ENCODE measurements around the gene FNIP1.
"Not testable (repeated sequence)": the region's sequence is repeated elsewhere in the genome, so short reads cannot be mapped to it uniquely, and the experiment has no call there.

The FNIP1 gene

DNA sequence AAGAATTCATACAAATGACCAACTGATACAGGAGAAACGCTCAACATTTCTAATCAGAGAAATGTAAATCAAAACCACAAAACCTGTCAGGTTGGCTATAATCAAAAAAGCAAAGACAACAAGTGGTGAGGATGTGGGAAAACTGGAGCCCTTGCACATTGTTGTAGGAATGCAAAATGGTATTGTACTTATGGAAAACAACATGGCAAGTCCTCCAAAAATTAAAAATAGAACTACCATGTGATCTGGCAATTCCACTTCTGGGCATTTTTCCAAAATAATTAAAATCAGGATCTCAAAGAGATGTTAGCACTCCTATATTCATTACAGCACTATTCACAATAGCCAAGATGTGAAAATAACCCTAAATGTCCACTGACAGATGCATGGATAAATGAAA, 76.1 kb downstream of the FNIP1 start:
- ChIA-PET POLR2A (no interaction called here), CTCF (no interaction called here)
- DNase-seq (ENCODE audit: extremely low spot score), result no peak

DNA sequence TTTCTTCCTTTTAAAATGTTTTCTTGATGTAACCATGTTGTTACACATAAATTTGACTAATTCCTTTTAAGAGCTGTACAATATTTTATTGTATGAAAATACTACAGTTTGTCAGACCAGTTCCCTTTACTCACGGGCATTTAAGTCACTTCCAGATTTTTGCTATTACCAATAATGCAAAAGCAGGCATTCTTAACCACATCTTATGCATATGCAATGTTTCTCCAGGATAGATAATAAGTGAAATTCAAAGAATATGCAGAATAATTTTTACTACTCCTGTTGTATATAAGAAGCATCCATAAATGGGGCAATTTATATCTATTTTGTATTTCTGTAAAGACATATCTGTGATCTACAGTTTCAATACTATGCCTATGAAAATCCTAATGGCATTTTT, 77.3 kb downstream of the FNIP1 start:
- ChIA-PET POLR2A (no interaction called here), CTCF (no interaction called here)
- TF ChIP-seq FOXM1 (IDR thresholded peaks at IDR 0.05; ENCODE audit: borderline replicate concordance) (no peak), CTBP1 (IDR thresholded peaks at IDR 0.05; ENCODE audit: borderline replicate concordance) (no peak), HDGF (IDR thresholded peaks at IDR 0.05; ENCODE audit: borderline replicate concordance) (no peak), ELF4 (IDR thresholded peaks at IDR 0.05) (no peak), TARDBP (IDR thresholded peaks at IDR 0.05) (no peak), ZNF384 (IDR thresholded peaks at IDR 0.05) (no peak), L3MBTL2 (conservative IDR thresholded peaks at IDR 0.05) (no peak), NFRKB (IDR thresholded peaks at IDR 0.05) (no peak), FOXK2 (IDR thresholded peaks at IDR 0.05) (no peak), ARNT (IDR thresholded peaks at IDR 0.05) (no peak), FOXA1 (IDR thresholded peaks at IDR 0.05) (no peak), SP1 (IDR thresholded peaks at IDR 0.05) (no peak), LEF1 (IDR thresholded peaks at IDR 0.05; ENCODE audit: borderline replicate concordance) (no peak), BHLHE40 (IDR thresholded peaks at IDR 0.05; ENCODE audit: borderline replicate concordance) (no peak), SUZ12 (IDR thresholded peaks at IDR 0.05) (no peak)
- TF ChIP-seq, protein P1, sequence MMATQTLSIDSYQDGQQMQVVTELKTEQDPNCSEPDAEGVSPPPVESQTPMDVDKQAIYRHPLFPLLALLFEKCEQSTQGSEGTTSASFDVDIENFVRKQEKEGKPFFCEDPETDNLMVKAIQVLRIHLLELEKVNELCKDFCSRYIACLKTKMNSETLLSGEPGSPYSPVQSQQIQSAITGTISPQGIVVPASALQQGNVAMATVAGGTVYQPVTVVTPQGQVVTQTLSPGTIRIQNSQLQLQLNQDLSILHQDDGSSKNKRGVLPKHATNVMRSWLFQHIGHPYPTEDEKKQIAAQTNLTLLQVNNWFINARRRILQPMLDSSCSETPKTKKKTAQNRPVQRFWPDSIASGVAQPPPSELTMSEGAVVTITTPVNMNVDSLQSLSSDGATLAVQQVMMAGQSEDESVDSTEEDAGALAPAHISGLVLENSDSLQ (IDR thresholded peaks at IDR 0.05), result no peak
- no peak for DNase-seq (ENCODE audit: extremely low spot score)

More for the DNA sequence above, 76.1 kb downstream of the FNIP1 start:
- TF ChIP-seq ARNT (IDR thresholded peaks at IDR 0.05) (no peak), SUZ12 (IDR thresholded peaks at IDR 0.05) (no peak), BHLHE40 (IDR thresholded peaks at IDR 0.05; ENCODE audit: borderline replicate concordance) (no peak), L3MBTL2 (conservative IDR thresholded peaks at IDR 0.05) (no peak), ELF4 (IDR thresholded peaks at IDR 0.05) (no peak), NFRKB (IDR thresholded peaks at IDR 0.05) (no peak), SP1 (IDR thresholded peaks at IDR 0.05) (no peak), FOXK2 (IDR thresholded peaks at IDR 0.05) (no peak), HDGF (IDR thresholded peaks at IDR 0.05; ENCODE audit: borderline replicate concordance) (no peak), TARDBP (IDR thresholded peaks at IDR 0.05) (no peak), FOXA1 (IDR thresholded peaks at IDR 0.05) (no peak), LEF1 (IDR thresholded peaks at IDR 0.05; ENCODE audit: borderline replicate concordance) (no peak), CTBP1 (IDR thresholded peaks at IDR 0.05; ENCODE audit: borderline replicate concordance) (no peak), FOXM1 (IDR thresholded peaks at IDR 0.05; ENCODE audit: borderline replicate concordance) (no peak), ZNF384 (IDR thresholded peaks at IDR 0.05) (no peak)
- TF ChIP-seq, protein P1 (IDR thresholded peaks at IDR 0.05), result no peak

DNA sequence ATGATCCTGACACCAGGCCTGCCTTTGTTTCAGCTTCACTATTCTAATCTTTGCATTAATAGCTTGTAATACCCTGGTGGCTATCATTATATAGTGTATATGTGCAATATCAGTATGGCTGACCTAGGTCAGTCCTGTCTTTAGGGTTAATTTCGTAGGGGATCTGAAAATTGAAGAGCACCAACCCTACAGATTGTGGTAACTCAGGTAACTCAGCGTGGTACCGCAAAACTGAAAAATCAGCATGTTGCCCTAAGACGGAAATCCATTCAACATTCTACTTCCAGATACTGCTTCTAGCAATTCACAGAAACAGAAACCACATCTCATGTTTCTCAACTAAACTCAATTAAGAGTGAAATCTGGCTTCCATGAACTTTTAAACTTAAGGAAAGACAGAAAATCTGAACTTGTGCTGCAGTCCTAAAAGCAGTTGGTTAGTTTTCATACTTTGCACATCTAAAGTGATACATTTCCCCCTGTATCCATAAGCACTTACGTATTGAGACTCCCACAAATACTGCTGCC, 78.3 kb downstream of the FNIP1 start:
- DNase-seq (ENCODE audit: extremely low spot score), result no peak
- ChIA-PET POLR2A (no interaction called here), CTCF (no interaction called here)
- no peak for TF ChIP-seq FOXM1 (IDR thresholded peaks at IDR 0.05; ENCODE audit: borderline replicate concordance)
- no peak for TF ChIP-seq SP1 (IDR thresholded peaks at IDR 0.05)
- TF ChIP-seq TARDBP (IDR thresholded peaks at IDR 0.05), result no peak
- no peak for TF ChIP-seq ZNF384 (IDR thresholded peaks at IDR 0.05)
- TF ChIP-seq, protein P1 (IDR thresholded peaks at IDR 0.05), result no peak
- TF ChIP-seq NFRKB (IDR thresholded peaks at IDR 0.05), result no peak
- TF ChIP-seq FOXA1 (IDR thresholded peaks at IDR 0.05), result no peak

DNA sequence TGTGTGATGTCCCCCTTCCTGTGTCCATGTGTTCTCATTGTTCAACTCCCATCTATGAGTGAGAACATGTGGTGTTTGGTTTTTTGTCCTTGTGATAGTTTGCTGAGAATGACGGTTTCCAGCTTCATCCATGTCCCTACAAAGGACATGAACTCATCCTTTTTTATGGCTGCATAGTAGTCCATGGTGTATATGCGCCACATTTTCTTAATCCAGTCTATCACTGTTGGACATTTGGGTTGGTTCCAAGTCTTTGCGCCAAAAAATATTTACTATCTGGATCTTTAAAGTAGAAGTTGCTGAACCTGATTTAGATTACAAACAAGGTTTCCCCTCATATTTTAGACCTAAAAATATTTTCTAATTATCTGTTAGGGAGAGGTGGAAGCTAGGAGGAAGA, 79.7 kb downstream of the FNIP1 start:
- POLR2A ChIA-PET; CTCF ChIA-PET; DNase-seq (ENCODE audit: extremely low spot score): not testable (repeated sequence)

DNA sequence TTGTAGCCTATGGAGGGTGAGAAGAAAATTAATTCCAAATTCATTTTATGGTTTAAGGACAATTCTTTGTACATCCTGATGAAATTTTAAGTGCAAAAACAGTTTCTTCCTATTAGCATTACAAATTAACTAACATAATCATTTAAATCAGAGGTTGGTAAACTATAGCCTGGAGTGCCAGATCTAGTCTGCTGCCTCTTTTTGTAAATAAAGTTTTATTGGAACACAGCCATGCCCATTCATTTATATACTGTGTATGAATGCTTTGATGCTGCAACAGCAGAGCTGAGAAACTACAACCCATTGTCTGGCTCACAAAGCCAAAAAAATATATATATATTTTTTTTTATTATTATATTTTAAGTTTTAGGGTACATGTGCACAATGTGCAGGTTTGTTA, 80.2 kb downstream of the FNIP1 start:
- TF ChIP-seq HDGF (IDR thresholded peaks at IDR 0.05; ENCODE audit: borderline replicate concordance) (no peak), TARDBP (IDR thresholded peaks at IDR 0.05) (no peak), NFRKB (IDR thresholded peaks at IDR 0.05) (no peak), FOXA1 (IDR thresholded peaks at IDR 0.05) (no peak), SP1 (IDR thresholded peaks at IDR 0.05) (no peak), SUZ12 (IDR thresholded peaks at IDR 0.05) (no peak)
- CTCF ChIA-PET, result no interaction called here
- no peak for DNase-seq (ENCODE audit: extremely low spot score)
- POLR2A ChIA-PET, result no interaction called here

DNA sequence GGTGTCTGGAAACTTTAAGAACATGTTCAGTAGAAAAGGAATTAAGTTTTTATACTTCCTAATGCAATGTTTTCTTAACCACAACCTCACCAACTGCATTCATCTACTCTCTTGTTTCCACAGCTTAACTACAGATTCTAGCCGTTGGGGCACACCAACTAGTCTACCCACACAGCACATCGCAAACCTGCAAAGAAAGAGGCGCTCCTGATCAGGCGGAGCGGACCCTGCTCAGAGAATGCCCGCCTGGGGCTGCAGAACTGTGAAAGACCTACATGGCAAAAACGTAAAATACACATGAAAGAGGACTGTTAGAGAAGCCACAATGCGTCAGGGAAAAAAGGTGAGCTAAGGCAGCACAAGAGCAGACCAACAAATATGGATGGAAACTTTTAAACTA, 86.4 kb downstream of the FNIP1 start:
- TF ChIP-seq HDGF (IDR thresholded peaks at IDR 0.05; ENCODE audit: borderline replicate concordance) (no peak), CTBP1 (IDR thresholded peaks at IDR 0.05; ENCODE audit: borderline replicate concordance) (no peak), ELF4 (IDR thresholded peaks at IDR 0.05) (no peak), L3MBTL2 (conservative IDR thresholded peaks at IDR 0.05) (no peak), TARDBP (IDR thresholded peaks at IDR 0.05) (no peak), SUZ12 (IDR thresholded peaks at IDR 0.05) (no peak), FOXK2 (IDR thresholded peaks at IDR 0.05) (no peak), FOXA1 (IDR thresholded peaks at IDR 0.05) (no peak), FOXM1 (IDR thresholded peaks at IDR 0.05; ENCODE audit: borderline replicate concordance) (no peak), SP1 (IDR thresholded peaks at IDR 0.05) (no peak), LEF1 (IDR thresholded peaks at IDR 0.05; ENCODE audit: borderline replicate concordance) (no peak), NFRKB (IDR thresholded peaks at IDR 0.05) (no peak), ARNT (IDR thresholded peaks at IDR 0.05) (no peak), ZNF384 (IDR thresholded peaks at IDR 0.05) (no peak), BHLHE40 (IDR thresholded peaks at IDR 0.05; ENCODE audit: borderline replicate concordance) (no peak)
- TF ChIP-seq, protein P1 (IDR thresholded peaks at IDR 0.05), result no peak
- DNase-seq (ENCODE audit: extremely low spot score), result no peak
- CTCF ChIA-PET, result no interaction called here
- POLR2A ChIA-PET, result no interaction called here

Measured in HEK293T (cell line).